ENCODE measurements around the gene DTX1.

The DTX1 gene

DNA sequence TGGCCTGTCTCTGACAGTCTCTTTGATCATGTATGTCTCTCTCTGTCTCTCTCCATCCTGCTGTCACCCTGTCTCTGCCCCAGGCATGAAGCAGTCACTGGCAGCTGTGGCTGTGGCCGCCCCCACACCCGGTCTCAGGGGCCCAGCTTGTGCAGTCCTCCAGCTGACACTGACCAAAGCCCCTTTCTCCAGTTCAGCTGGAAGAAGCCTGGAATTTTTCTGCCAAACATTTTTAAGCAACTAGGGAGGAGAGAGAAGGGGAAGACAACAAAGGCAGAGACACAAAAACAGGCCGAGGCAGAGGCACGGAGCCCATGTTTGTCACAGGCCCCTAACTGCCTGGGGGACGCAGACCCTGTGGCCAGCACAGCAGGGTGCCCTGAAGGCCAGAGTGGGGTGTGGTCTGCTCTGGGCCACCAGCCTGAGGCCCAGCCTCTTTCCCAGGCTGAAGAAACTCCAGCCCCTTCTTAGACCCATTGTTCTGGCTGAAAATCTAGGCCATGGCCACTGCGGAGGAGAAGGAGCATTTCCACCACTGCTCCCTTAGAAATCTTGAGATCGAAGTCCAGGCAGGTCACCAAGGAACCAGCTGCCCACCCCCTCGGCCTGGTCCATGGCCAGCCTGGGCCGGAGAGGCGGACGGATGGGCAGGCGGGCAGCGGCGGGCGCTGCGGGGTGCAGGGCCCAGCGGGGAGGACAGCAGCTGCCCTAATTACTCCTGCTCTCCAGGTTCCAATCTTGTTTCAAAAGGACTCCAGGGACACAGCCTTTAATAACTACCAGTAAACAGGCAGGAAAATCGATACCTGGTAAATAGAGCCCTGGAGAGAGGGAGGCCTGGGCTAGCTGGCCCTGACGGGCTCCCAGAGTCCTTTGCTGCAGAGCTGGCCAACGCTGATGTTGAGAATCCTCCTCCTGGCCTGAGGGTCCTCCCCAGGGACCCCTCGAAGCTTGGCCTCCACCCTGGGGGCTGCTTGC lies 14.9 kb downstream of the DTX1 start:
- H3K4me1 Mint-ChIP-seq (ENCODE audit: low read depth): peaks cover 11% of the 10 kb centered on the region
- no peak overlapping the region for H3K4me3 Mint-ChIP-seq

DNA sequence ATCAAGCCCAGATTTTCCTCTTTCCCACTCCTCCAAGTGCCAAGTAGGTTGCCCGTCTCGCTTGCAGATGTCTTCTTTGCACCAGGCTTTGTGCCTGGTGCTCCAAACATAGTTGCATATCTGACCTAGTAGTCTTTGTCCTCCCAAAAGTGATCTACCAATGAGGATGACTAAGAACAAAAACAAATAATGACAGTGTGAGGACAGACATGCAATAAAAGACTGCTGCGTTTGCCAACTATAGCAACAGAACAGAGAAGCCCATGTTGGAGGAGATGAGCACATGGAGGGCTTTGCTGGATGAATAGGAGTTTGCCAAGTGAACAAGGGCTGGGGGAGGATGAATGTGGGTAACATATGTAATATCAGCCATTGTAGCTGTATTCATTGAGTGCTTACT lies 15.6 kb downstream of the DTX1 start:
- Mint-ChIP-seq H3K36me3 (ENCODE audit: low read depth) (no peaks in the 10 kb centered on the region), H3K27ac (no peak overlapping the region), H3K4me3 (no peak overlapping the region), H3K27me3 (peaks cover 30% of the 10 kb centered on the region), H3K9me3 (no peaks in the 10 kb centered on the region), H3K4me1 (ENCODE audit: low read depth) (peaks cover 11% of the 10 kb centered on the region)
- intact Hi-C loops (cut with micrococcal nuclease): no loop called here

More for the DNA sequence above, 14.9 kb downstream of the DTX1 start:
- H3K9me3 Mint-ChIP-seq: no peaks in the 10 kb centered on the region
- H3K27me3 Mint-ChIP-seq: peaks cover 23% of the 10 kb centered on the region
- no peak overlapping the region for H3K27ac Mint-ChIP-seq
- H3K36me3 Mint-ChIP-seq (ENCODE audit: low read depth): no peaks in the 10 kb centered on the region
- intact Hi-C loops (cut with micrococcal nuclease): no loop called here

DNA sequence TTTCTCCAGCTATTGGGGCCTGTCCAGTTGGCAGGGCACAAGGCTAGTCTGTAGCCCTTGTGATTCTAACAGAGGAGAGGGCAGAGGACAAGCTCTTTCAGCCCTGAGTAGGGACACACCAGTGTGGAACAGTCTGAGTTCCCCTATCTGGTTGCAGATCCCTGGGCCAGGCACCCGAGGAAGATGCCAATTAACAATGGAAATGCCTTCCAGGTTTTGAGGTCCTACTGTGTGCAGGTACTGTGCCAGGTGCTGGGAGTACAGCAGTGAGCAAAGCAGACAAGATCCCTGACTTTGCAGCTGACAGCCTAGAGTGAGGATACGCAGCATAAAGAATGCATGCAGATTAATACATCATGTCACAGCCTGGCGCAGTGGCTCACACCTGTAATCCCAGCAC lies 17.1 kb downstream of the DTX1 start:
- intact Hi-C loops (cut with micrococcal nuclease): no loop called here
- Mint-ChIP-seq H3K27ac (no peak overlapping the region), H3K27me3 (peaks cover 41% of the 10 kb centered on the region), H3K36me3 (ENCODE audit: low read depth) (no peaks in the 10 kb centered on the region), H3K9me3 (no peaks in the 10 kb centered on the region), H3K4me1 (ENCODE audit: low read depth) (peaks cover 11% of the 10 kb centered on the region), H3K4me3 (no peak overlapping the region)

DNA sequence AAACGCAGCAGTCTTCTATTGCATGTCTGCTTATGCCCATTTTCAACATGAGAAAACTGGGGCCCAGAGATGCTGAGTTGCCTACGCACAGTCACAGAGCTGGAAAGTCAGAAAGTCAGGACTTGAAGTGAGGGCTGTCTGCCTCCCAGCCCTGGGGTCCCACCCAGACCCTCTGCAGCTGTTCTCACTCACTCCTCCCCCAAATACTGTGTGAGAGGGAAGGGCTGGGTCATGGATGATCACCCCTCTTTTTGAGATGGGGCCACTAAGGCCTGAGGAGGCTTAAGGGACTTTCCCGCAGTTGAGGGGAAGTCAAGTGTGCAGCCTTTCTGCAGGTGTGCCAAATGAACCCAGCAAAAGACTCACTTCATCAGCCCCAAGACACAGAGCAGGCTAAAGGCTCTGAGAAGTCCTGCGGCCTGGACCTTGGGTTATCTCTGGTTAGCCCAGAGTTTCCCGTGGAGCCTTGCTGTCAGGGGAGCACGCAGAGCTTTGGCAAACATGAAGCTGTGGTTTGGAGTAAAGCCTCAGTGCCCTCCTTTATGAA lies 18.7 kb downstream of the DTX1 start:
- no peak overlapping the region for H3K4me3 Mint-ChIP-seq
- H3K4me1 Mint-ChIP-seq (ENCODE audit: low read depth): peaks cover 8% of the 10 kb centered on the region
- intact Hi-C loops (cut with micrococcal nuclease): no loop called here

DNA sequence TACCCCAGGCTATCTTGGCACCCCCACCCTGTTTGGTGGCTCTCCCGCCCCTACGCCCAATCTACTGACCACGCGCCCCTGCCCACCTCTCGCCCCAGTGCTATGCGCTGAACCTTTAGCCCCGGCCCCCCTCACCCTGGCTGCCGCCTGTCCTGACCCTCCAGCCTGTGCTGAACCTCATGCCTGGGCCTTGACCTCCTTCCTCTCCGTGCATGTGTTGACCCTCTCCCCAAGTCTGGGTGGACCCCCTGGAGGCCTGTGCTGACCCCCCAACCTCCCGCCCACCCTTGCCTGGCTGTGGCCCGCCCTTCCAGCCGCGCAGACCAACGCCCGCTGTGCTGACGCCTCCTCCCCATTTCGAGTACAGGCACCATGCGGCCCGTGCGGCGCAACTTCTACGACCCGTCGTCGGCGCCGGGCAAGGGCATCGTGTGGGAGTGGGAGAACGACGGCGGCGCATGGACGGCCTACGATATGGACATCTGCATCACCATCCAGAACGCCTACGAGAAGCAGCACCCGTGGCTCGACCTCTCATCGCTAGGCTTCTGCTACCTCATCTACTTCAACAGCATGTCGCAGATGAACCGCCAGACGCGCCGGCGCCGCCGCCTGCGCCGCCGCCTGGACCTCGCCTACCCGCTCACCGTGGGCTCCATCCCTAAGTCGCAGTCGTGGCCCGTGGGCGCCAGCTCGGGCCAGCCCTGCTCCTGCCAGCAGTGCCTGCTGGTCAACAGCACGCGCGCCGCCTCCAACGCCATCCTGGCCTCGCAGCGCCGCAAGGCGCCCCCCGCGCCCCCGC lies 20.7 kb downstream of the DTX1 start:
- no peak overlapping the region for H3K27ac Mint-ChIP-seq
- intact Hi-C loops (cut with micrococcal nuclease): no loop called here
- H3K27me3 Mint-ChIP-seq: peaks cover 66% of the 10 kb centered on the region
- H3K9me3 Mint-ChIP-seq: no peaks in the 10 kb centered on the region
- no peaks in the 10 kb centered on the region for H3K4me1 Mint-ChIP-seq (ENCODE audit: low read depth)
- no peaks in the 10 kb centered on the region for H3K36me3 Mint-ChIP-seq (ENCODE audit: low read depth)
- H3K4me3 Mint-ChIP-seq: no peak overlapping the region

More for the DNA sequence above, 18.7 kb downstream of the DTX1 start:
- Mint-ChIP-seq H3K27me3 (peaks cover 53% of the 10 kb centered on the region), H3K36me3 (ENCODE audit: low read depth) (no peaks in the 10 kb centered on the region), H3K27ac (no peak overlapping the region), H3K9me3 (no peaks in the 10 kb centered on the region)

DNA sequence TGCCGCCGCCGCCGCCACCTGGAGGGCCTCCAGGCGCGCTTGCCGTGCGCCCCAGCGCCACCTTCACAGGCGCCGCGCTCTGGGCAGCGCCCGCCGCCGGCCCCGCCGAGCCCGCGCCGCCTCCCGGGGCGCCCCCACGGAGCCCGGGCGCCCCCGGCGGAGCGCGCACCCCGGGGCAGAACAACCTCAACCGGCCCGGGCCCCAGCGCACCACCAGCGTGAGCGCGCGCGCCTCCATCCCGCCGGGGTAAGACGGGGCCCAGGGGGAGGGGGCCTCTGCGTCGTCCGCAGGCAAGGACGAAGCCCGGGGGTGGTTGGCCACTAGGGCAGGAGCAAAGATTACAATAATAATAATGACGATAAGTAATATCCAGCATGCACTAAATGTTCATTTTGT lies 21.3 kb downstream of the DTX1 start:
- Mint-ChIP-seq H3K27me3 (peaks cover 69% of the 10 kb centered on the region), H3K4me1 (ENCODE audit: low read depth) (no peaks in the 10 kb centered on the region), H3K9me3 (no peaks in the 10 kb centered on the region), H3K27ac (no peak overlapping the region), H3K4me3 (no peak overlapping the region), H3K36me3 (ENCODE audit: low read depth) (no peaks in the 10 kb centered on the region)
- intact Hi-C loops (cut with micrococcal nuclease): no loop called here

DNA sequence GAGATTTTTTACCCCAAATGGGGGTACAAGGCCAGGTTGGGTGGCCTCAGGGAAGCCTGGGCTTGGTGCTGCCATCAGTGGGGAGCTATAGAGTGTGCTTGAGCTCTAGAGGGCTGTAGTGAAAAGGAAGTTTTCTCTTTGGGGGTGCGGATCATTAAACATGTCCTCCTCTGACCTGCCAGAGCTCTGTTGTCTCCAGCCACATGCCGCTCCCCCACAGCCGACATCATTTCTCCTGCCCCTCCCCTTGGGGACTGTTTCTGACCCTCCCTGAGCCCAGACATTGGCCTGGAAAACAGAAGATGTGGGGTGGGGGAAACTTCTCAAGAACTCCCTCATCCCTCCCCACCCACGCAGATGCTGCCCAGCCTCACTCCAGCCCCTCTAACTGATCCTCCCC lies 25.3 kb downstream of the DTX1 start:
- intact Hi-C loops (cut with micrococcal nuclease): no loop called here
- Mint-ChIP-seq H3K4me3 (no peak overlapping the region), H3K27ac (no peak overlapping the region), H3K4me1 (ENCODE audit: low read depth) (peaks cover 8% of the 10 kb centered on the region), H3K36me3 (ENCODE audit: low read depth) (no peaks in the 10 kb centered on the region), H3K27me3 (peaks cover 64% of the 10 kb centered on the region), H3K9me3 (no peaks in the 10 kb centered on the region)

DNA sequence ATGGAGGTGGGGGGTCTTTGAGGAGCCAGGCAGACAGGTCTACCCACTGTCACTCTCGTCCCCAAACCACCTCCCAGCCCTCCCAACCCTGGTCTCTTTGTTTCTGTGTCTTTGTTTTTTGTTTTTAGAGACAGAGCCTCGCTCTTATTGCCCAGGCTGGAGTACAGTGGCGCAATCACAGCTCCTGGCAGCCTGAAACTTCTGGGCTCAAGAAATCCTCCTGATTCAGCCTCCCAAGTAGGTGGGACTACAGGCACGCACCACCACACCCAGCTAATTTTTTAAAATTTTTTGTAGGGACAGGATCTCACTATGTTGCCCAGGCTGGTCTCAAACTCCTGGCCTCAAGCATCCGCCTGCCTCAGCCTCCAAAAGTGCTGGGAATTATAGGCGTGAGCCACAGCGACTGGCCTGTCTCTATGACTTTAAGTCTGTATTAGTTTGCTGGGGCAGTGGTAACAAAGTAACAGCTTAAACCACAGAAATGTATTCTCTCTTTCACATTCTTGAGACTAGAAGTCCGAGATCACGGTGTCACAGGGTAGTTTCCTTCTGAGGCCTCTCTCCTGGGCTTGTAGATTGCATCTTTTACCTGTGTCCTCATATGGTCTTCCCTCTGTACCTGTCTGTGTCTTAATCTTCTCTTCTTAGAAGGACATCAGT lies 26.1 kb downstream of the DTX1 start:
- intact Hi-C loops (cut with micrococcal nuclease): no loop called here
- Mint-ChIP-seq H3K27ac (no peak overlapping the region), H3K4me1 (ENCODE audit: low read depth) (peaks cover 11% of the 10 kb centered on the region), H3K36me3 (ENCODE audit: low read depth) (no peaks in the 10 kb centered on the region), H3K27me3 (peaks cover 64% of the 10 kb centered on the region), H3K9me3 (no peaks in the 10 kb centered on the region), H3K4me3 (no peak overlapping the region)

DNA sequence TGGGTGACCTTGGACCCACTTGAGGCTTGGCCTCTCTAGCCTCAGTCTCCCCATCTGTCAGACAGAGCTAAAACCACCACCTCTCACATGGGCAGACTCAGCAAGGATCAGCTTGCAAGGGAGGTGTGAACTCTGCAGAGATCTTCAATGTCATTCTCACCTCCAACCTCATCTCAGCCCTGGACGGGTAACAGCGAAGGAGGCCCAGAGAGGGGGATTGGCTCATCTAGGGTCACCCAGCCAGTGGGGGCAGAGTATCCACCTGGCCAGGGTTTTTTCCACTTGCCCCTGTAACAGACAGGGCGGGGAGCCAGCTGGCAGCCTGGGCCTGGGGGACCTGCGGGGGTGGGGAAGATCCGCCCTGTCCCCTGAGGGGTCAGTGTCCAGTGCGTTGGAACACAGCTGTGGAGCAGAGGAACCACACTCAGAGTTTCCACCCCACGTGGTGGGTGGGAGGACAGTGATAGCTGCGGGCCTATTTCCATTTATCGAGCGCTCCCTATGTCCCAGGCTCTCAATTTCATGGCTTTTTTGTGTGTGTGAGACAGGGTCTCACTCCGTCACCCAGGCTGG lies 27.4 kb downstream of the DTX1 start:
- Mint-ChIP-seq H3K4me3 (no peak overlapping the region), H3K27ac (no peak overlapping the region), H3K4me1 (ENCODE audit: low read depth) (peaks cover 11% of the 10 kb centered on the region), H3K9me3 (no peaks in the 10 kb centered on the region), H3K27me3 (peaks cover 64% of the 10 kb centered on the region), H3K36me3 (ENCODE audit: low read depth) (no peaks in the 10 kb centered on the region)
- intact Hi-C loops (cut with micrococcal nuclease): no loop called here

- intact Hi-C loops (cut with micrococcal nuclease): no loop called here
- no peak overlapping the region for H3K27ac Mint-ChIP-seq
- peaks cover 63% of the 10 kb centered on the region for H3K27me3 Mint-ChIP-seq
- H3K4me3 Mint-ChIP-seq: no peak overlapping the region
- H3K4me1 Mint-ChIP-seq (ENCODE audit: low read depth): peaks cover 11% of the 10 kb centered on the region
- no peaks in the 10 kb centered on the region for H3K9me3 Mint-ChIP-seq
- H3K36me3 Mint-ChIP-seq (ENCODE audit: low read depth): no peaks in the 10 kb centered on the region
These were observed 30.0 kb downstream of the DTX1 start for GRCh38 chr12:113086249-113087164.

DNA sequence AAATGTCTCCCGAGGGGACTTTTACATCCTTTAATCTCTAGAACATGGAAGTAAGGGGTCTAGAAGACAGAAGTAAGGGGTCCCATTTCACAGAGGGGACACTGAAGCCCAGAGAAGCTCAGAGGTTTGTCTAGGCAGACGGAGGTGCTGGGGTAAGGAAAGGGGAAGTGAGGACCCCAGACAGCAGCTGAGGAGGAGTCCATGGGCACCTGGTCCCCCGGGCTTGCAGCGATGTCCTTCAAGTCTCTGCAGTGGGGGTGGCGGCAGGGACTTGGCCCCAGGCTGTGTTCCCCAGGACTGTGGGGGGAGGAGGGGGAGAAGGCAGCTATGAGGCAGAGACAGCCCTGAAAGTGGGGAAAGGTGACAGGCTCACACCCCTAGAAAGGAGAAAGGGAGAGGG lies 30.7 kb downstream of the DTX1 start:
- Mint-ChIP-seq H3K4me3 (no peak overlapping the region), H3K9me3 (no peaks in the 10 kb centered on the region)
- intact Hi-C loops (cut with micrococcal nuclease): no loop called here

DNA sequence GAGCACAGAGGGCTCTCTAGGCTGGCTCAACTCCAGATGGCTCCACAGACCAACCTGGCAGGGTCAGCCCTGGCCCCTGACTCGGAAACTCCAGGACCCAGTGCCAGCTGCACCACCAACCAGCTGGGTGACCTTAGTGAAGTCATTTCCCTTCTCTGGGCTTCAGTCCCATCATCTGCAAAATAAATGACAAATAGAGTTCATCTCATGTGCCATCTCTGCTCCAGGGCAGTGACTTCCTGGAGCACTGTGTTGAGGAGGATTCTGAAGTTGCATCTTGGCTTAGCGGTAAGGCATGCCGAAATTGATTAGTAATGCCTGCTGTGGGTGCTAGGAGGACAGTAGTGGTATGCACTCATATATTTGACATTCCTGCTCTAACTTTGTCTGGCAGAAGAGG lies 31.5 kb downstream of the DTX1 start:
- Mint-ChIP-seq H3K36me3 (ENCODE audit: low read depth) (no peaks in the 10 kb centered on the region), H3K27ac (no peak overlapping the region), H3K27me3 (peaks cover 70% of the 10 kb centered on the region), H3K4me1 (ENCODE audit: low read depth) (peaks cover 17% of the 10 kb centered on the region), H3K9me3 (no peaks in the 10 kb centered on the region), H3K4me3 (no peak overlapping the region)
- intact Hi-C loops (cut with micrococcal nuclease): no loop called here

More for the DNA sequence above, 30.7 kb downstream of the DTX1 start:
- Mint-ChIP-seq H3K27ac (no peak overlapping the region), H3K27me3 (peaks cover 64% of the 10 kb centered on the region), H3K4me1 (ENCODE audit: low read depth) (peaks cover 11% of the 10 kb centered on the region), H3K36me3 (ENCODE audit: low read depth) (no peaks in the 10 kb centered on the region)
